Esophagus muscularis mucosa (tissue), 3 donors: ENCODE data around the gene ALG8.
"Not testable (repeated sequence)": the region's sequence is repeated elsewhere in the genome, so short reads cannot be mapped to it uniquely, and the experiment has no call there.

Experiments used
- POLR2A ChIP-seq: fragments of 450-650 bp; IDR thresholded peaks from one replicate; pipeline ENCODE4 v1.6.1; 2017; ENCODE audit warnings: antibody characterized with exemption, moderate library complexity, mild to moderate bottlenecking, low read depth
- POLR2AphosphoS5 ChIP-seq, 2 donors: sonication (generic); formaldehyde crosslinking; IDR thresholded peaks; one replicate each; pipeline ENCODE4 v1.6.1; 2017; ENCODE audit warnings: antibody characterized with exemption in 2 of 2
- TF ChIP-seq, protein P1 (sequence below), 3 experiments: fragments of 200-600 bp in 2 of 3; fragments of 450-650 bp in 1 of 3; sonication (generic) in 2 of 3; IDR thresholded peaks; one replicate each; pipeline ENCODE4 v1.5.1; 2017 to 2019; ENCODE audit warnings: antibody characterized with exemption in 3 of 3, mild to moderate bottlenecking in 2 of 3, moderate library complexity in 1 of 3

DNA sequence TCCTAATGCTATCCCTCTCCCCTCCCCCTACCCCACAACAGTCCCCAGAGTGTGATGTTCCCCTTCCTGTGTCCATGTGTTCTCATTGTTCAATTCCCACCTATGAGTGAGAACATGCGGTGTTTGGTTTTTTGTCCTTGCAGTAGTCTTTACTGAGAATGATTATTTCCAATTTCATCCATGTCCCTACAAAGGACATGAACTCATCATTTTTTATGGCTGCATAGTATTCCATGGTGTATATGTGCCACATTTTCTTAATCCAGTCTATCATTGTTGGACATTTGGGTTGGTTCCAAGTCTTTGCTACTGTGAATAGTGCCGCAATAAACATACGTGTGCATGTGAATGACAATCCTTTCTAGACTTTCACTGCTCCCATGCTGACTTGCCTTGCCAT is 36.4 kb upstream of the ALG8 start:
- TF ChIP-seq, protein P1, sequence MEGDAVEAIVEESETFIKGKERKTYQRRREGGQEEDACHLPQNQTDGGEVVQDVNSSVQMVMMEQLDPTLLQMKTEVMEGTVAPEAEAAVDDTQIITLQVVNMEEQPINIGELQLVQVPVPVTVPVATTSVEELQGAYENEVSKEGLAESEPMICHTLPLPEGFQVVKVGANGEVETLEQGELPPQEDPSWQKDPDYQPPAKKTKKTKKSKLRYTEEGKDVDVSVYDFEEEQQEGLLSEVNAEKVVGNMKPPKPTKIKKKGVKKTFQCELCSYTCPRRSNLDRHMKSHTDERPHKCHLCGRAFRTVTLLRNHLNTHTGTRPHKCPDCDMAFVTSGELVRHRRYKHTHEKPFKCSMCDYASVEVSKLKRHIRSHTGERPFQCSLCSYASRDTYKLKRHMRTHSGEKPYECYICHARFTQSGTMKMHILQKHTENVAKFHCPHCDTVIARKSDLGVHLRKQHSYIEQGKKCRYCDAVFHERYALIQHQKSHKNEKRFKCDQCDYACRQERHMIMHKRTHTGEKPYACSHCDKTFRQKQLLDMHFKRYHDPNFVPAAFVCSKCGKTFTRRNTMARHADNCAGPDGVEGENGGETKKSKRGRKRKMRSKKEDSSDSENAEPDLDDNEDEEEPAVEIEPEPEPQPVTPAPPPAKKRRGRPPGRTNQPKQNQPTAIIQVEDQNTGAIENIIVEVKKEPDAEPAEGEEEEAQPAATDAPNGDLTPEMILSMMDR (IDR thresholded peaks at IDR 0.05), result not testable (repeated sequence)
- not testable (repeated sequence) for TF ChIP-seq POLR2A; POLR2AphosphoS5 (IDR thresholded peaks at IDR 0.05)
